CD4-positive, alpha-beta T cell treated with Interferon alpha-2 for 1 hour (primary cell): ENCODE data around the gene FETUB.

ENCODE experiments used
- DNase-seq, 2 donors: peaks; one replicate each; pipeline ENCODE4 v3.0.0-alpha.2; 2020 to 2022

Gene FETUB

DNA sequence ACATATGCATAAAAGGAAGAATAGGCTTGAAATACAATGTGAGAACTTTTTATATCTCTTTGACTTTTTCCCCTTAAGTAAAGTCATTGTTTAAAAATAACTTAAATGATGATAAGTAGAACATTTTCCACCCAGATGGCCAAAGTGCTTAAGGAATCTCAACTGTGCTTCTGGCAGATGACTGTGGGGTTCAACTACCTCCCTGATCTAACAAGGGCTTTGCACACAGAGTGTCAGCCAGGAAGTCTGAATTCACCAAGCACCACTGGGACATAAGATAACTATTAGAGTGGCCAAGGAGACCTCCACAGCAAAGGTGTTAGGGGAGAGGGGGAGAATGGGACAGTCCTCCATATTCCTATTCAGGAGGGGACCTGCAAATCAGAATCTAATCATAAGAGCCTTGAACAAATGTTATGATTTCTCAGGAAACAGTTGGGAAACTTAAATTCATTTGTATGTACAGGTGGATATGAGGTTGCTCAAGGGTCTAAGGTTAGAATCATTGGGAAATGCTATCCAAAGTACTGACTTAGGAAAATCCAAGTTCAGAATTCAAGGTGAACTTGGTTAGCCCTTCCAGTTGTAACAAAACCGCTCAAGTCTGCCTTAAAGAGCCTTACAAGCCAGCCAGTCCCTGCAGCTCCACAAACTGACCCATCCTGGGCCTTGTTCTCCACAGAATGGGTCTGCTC is at the start of gene FETUB:
Gene FETUB (plus strand): TSS at position 622 of the 695 bp plus-strand sequence. CDS start 62 bp downstream, at position 684.
- no peak for DNase-seq

- DNase-seq: no peak
Observed at GRCh38 chr3:186590580-186591295, 49.5 kb upstream of the FETUB start.

GRCh38 chr3:186592682-186593081 is 47.5 kb upstream of the FETUB start:
- no peak for DNase-seq

DNA sequence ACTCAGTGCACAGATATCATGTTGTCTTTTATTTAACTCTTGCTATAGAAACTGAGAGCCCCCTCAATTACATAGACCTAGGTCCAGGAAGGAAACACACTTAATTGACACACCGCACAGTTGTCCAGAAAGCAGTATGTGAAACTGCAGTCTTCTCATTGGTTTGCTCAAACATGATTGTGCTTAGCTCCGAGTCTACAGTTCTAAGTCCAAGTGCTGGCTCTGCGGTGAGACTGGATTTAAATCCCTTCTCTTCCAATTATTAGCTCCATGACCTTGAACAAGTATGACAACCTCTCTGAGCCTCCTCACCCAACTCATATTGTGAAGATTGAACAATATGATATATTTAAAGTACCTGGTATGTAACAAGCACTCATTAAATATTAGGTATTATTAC is 46.3 kb upstream of the FETUB start:
- DNase-seq: no peak

DNA sequence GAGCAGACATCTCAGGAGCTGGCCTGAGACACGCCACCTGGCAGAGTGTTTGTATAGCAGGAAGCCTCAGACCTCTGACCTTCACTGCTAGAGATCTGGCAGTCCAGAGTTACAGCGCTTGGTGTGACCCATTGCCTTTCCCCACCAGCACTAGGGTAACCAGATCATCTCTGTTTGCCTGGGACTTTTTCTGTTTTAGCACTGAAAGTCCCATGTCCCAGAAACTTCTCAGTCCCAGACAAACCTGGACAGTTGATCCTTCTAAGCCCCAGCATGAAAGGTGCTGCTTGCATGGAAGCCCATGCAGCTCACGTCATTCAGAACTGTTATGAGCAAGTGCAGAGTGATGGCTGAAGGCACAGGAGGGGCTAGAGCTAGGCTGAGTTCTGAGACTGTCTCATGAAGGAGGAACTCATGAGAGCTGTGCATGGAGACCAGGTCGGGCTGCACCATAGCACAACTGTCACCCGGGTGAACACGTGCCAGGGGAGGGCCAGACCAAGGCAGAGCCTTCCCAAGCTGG is 45.5 kb upstream of the FETUB start:
- no peak for DNase-seq

GRCh38 chr3:186596568-186597287 is 43.5 kb upstream of the FETUB start:
- DNase-seq: no peak

GRCh38 chr3:186598108-186598784 is 42.0 kb upstream of the FETUB start:
- no peak for DNase-seq

DNA sequence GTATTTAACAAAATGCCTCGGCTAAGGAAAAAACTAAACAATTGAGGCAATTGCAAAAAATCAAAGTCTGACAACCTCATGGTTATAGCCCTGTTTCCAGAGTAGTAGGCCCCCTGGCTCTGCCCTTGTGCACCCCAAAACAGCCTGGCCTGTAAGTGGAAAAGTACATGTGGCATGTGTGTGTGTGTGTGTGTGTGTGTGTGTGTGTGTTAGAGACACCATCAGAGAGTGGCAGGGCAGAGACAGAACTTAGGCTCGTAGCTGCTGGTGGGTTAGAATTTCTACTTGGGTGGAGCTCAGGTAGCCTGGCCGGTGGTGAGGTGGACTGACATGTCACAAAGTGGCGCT is 41.4 kb upstream of the FETUB start:
- no peak for DNase-seq

DNA sequence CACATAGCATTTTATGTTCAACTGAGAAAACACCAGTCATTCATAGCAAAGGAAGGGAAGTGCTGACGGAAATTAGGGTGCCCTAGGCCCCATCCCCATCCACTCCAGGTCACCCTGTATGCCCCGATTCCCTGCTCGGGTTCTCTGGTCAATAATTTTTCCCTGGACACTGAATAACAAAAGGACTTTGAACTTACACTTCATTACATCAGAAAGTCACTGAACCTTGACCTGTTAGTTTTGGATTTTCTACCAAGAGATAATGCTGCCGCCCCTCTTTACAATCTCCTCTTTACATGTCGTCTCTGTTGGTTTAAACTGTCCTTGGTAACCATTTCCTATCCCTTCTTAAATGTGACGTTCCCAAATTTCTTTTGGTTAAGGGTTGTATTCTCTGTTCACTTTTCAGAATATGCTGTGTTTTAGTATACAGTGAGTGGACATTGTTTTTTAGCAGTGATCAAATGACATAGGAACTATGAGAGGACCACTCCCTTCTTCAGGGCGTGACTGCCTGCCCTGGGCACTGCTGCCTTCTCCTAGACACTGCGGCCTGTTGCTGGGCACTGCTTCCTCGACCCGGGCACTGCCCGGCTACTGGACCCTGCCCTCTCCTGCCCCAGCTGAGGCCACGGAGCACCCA is 40.9 kb upstream of the FETUB start:
- DNase-seq: no peak

- DNase-seq: no peak
Observed at GRCh38 chr3:186599785-186600166, 40.4 kb upstream of the FETUB start.

DNA sequence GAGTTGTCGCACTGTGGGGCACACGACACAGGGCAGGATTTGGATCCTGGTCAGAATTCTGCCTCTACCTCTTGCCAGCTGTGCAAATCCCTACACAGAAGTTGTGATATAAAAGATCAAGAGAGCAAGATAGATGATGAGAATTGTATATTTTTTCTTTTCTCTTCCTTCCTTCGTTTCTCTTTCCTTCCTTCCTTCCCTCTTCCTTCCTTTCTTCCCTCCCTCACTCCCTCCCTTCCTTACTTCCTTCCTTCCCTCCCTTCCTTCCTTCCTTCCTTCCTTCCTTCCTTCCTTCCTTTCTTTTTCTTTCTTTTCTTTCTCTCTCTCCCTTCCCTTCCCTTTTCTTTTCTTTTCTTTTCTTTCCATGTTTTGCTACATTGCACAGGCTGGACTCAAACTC is 39.3 kb upstream of the FETUB start:
- no peak for DNase-seq

DNA sequence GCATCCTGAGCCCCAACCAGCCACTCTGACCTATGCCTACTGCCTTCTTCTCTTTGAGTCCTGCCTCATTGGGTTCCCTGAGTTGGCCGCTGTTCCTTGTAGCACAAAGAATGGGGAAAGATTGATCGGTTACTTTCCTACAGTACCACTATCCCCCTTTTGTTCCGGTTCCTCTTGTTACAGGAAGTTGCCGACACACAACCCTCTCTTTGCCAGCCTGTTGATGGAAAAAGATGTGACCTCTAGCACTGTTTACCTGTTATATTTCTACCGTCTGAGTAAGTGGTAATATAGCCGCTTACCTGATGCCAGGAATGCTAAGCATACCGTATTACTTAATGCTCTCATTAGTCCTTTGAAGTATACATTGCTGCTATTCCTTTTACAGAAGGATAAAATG is 37.0 kb upstream of the FETUB start:
- DNase-seq: no peak

GRCh38 chr3:186605078-186605477 is 35.1 kb upstream of the FETUB start:
- DNase-seq: no peak

- DNase-seq: no peak
Observed at GRCh38 chr3:186605561-186606545, 34.3 kb upstream of the FETUB start.

DNA sequence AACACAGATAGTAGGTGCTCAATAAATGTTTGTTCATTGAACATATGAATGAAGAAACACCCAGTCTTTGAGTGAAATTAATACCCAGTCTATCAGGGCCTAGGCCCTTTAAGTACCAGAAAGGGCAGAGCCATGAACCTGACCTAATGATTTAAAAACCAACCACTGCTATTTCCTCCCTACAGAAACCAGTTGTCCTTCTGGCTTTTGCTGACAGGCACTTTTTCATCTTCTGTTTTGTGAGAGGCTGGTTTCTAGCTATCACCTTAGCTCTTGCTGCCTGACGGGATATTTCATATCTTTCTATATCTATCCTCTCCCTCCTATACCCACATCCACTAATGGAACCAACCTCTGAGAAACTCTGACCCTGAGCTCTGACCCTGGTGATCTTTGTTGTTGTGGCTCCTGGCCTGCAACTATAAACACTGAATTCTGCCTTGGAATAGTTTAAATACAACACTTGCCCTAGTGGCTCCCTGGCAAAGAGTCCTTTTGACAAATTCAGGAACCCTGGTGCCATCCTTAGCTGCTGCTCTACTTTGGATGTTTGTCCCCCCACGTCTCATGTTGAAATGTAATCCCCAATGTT is 31.5 kb upstream of the FETUB start:
- no peak for DNase-seq

- DNase-seq: no peak
Observed at GRCh38 chr3:186609247-186609868, 30.8 kb upstream of the FETUB start.

- no peak for DNase-seq
Observed at GRCh38 chr3:186612065-186612464, 28.1 kb upstream of the FETUB start.

GRCh38 chr3:186612721-186613636 is 27.2 kb upstream of the FETUB start, which contains the start of gene AHSG:
Gene AHSG (plus strand): TSS chr3:186613060. CDS start chr3:186613142, 82 bp downstream.
- DNase-seq: no peak

- no peak for DNase-seq
Observed at GRCh38 chr3:186613637-186614265, 26.4 kb upstream of the FETUB start.
